SK-N-SH treated with all-trans-retinoic acid at 6 μM for 48 hours (cell line): ENCODE data around the gene ABCG5.

ENCODE experiments used
- ATAC-seq: fragments of 200-7000 bp; cut with Tn5 transposase; 3 replicates; pipeline ENCODE4 v1.9.1; 2020; ENCODE audit warnings: mild to moderate bottlenecking, moderate library complexity
- BACH2 ChIP-seq: fragments of 250-450 bp; sonication (Bioruptor Pico); IDR thresholded peaks from 2 replicates; pipeline ENCODE4 v1.9.0; 2021; ENCODE audit warnings: mild to moderate bottlenecking, borderline replicate concordance
- CSDC2 ChIP-seq: fragments of 250-450 bp; sonication (Bioruptor Pico); IDR thresholded peaks from 2 replicates; pipeline ENCODE4 v1.5.0; 2020; ENCODE audit warnings: mild to moderate bottlenecking, moderate library complexity
- ESRRG ChIP-seq: fragments of 250-450 bp; sonication (Bioruptor Pico); IDR thresholded peaks from 2 replicates; pipeline ENCODE4 v1.6.1; 2021; ENCODE audit warnings: mild to moderate bottlenecking
- GLIS3 ChIP-seq: fragments of 250-450 bp; sonication (Bioruptor Pico); IDR thresholded peaks from 2 replicates; pipeline ENCODE4 v1.5.0; 2020; ENCODE audit warnings: mild to moderate bottlenecking, moderate library complexity
- ISL1 ChIP-seq: fragments of 250-450 bp; sonication (Bioruptor Pico); IDR thresholded peaks from 2 replicates; pipeline ENCODE4 v2.1.2; 2022; ENCODE audit warnings: mild to moderate bottlenecking, moderate library complexity
- OSR1 ChIP-seq: fragments of 250-450 bp; sonication (Bioruptor Pico); IDR thresholded peaks from 2 replicates; pipeline ENCODE4 v1.8.0; 2022; ENCODE audit warnings: moderate library complexity, mild to moderate bottlenecking, inconsistent platforms
- PPARA ChIP-seq: fragments of 250-450 bp; sonication (Bioruptor Pico); IDR thresholded peaks from 2 replicates; pipeline ENCODE4 v1.5.0; 2020; ENCODE audit warnings: mild to moderate bottlenecking, borderline replicate concordance
- RARB ChIP-seq: fragments of 250-450 bp; sonication (Bioruptor Pico); IDR thresholded peaks from 2 replicates; pipeline ENCODE4 v1.8.0; 2021; ENCODE audit warnings: mild to moderate bottlenecking, moderate library complexity
- TOX ChIP-seq: fragments of 250-450 bp; sonication (Bioruptor Pico); IDR thresholded peaks from 2 replicates; pipeline ENCODE4 v1.8.0; 2021; ENCODE audit warnings: mild to moderate bottlenecking, moderate library complexity, borderline replicate concordance
- ZC3H10 ChIP-seq: fragments of 250-450 bp; sonication (Bioruptor Pico); IDR thresholded peaks from 2 replicates; pipeline ENCODE4 v1.5.1; 2021; ENCODE audit warnings: mild to moderate bottlenecking, moderate library complexity
- ZFP3 ChIP-seq: fragments of 250-450 bp; sonication (Bioruptor Pico); IDR thresholded peaks from 2 replicates; pipeline ENCODE4 v1.5.0; 2020; ENCODE audit warnings: mild to moderate bottlenecking, moderate library complexity
- ZFP30 ChIP-seq: fragments of 450-650 bp; formaldehyde crosslinking; IDR thresholded peaks from 2 replicates; pipeline ENCODE4 v1.5.0; 2022; ENCODE audit warnings: mild to moderate bottlenecking, moderate library complexity
- ZNF565 ChIP-seq: fragments of 450-650 bp; formaldehyde crosslinking; conservative IDR thresholded peaks from 2 replicates; pipeline ENCODE4 v1.5.0; 2020; ENCODE audit warnings: low read depth, mild to moderate bottlenecking, moderate library complexity
- ZNF70 ChIP-seq: fragments of 450-650 bp; formaldehyde crosslinking; IDR thresholded peaks from 2 replicates; pipeline ENCODE4 v1.5.0; 2020; ENCODE audit warnings: mild to moderate bottlenecking, moderate library complexity
- ZNF8 ChIP-seq: fragments of 450-650 bp; formaldehyde crosslinking; IDR thresholded peaks from 2 replicates; pipeline ENCODE4 v1.5.0; 2020; ENCODE audit warnings: mild to moderate bottlenecking, moderate library complexity
- TF ChIP-seq, protein P1 (sequence below): fragments of 250-450 bp; sonication (Bioruptor Pico); IDR thresholded peaks from 2 replicates; pipeline ENCODE4 v1.5.0; 2020; ENCODE audit warnings: mild to moderate bottlenecking, moderate library complexity
- TF ChIP-seq, protein P2 (sequence below): fragments of 250-450 bp; sonication (Bioruptor Pico); IDR thresholded peaks from 2 replicates; pipeline ENCODE4 v1.5.1; 2021; ENCODE audit warnings: mild to moderate bottlenecking, moderate library complexity
- TF ChIP-seq, protein P3 (sequence below): fragments of 250-450 bp; sonication (Bioruptor Pico); IDR thresholded peaks from 2 replicates; pipeline ENCODE4 v1.8.0; 2020; ENCODE audit warnings: mild to moderate bottlenecking, moderate library complexity, borderline replicate concordance
- TF ChIP-seq, protein P4 (sequence below): fragments of 250-450 bp; sonication (Bioruptor Pico); IDR thresholded peaks from 2 replicates; pipeline ENCODE4 v1.5.1; 2020; ENCODE audit warnings: low read depth, mild to moderate bottlenecking, moderate library complexity
- TF ChIP-seq, protein P5 (sequence below): fragments of 250-450 bp; sonication (Bioruptor Pico); IDR thresholded peaks from 2 replicates; pipeline ENCODE4 v1.8.0; 2021; ENCODE audit warnings: low read depth, mild to moderate bottlenecking, moderate library complexity, borderline replicate concordance

ABCG5 gene

DNA sequence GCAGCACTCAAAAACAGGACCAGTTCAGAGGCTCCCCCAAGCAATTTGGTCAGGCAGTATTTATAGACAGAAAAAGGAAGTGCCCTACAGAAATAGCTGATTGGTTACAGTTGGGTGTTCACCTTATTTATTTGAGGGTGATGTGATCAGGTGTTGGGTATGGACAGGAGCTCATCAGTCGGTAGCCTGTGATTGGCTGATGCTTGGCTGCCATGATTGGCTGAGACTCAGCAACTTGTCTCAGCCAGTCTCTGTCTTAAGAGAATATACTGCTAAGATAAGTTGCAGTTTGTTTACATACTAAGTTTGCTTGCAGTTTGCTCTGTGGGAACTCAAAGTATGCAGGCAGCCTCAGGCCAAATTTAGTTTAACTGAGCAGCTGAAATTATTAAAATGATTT lies 9.6 kb upstream of the ABCG5 start:
- no peak for ATAC-seq
- TF ChIP-seq ISL1 (CRISPR knock-in tag) (no peak), ZC3H10 (no peak)

DNA sequence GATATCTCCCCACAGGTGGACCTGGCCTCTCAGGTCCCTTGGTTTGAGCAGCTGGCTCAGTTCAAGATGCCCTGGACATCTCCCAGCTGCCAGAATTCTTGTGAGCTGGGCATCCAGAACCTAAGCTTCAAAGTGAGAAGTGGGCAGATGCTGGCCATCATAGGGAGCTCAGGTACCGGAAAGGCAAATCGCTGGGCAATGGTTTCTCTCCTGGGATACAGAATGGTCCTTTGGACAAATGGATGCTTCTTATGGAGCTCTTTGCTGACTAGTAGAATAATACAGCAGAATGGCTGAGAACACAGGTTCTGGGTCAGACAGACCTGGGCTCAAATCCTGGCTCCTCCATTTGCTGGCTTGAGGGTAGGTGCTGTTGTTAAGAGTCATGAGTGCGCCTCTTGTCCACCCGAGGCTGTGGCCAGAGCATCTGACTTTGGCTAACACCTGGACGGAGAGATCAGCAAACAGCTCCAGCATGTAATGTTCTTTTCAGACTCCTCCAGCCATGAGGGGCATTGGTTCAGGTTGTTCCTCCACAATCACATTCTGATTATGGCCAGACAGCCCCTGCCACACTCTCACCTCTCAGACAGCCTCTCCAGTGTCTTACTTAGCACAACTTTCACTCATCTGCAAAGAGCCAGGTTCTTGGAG lies 7.6 kb upstream of the ABCG5 start:
- no peak for ATAC-seq
- TF ChIP-seq, protein P1, sequence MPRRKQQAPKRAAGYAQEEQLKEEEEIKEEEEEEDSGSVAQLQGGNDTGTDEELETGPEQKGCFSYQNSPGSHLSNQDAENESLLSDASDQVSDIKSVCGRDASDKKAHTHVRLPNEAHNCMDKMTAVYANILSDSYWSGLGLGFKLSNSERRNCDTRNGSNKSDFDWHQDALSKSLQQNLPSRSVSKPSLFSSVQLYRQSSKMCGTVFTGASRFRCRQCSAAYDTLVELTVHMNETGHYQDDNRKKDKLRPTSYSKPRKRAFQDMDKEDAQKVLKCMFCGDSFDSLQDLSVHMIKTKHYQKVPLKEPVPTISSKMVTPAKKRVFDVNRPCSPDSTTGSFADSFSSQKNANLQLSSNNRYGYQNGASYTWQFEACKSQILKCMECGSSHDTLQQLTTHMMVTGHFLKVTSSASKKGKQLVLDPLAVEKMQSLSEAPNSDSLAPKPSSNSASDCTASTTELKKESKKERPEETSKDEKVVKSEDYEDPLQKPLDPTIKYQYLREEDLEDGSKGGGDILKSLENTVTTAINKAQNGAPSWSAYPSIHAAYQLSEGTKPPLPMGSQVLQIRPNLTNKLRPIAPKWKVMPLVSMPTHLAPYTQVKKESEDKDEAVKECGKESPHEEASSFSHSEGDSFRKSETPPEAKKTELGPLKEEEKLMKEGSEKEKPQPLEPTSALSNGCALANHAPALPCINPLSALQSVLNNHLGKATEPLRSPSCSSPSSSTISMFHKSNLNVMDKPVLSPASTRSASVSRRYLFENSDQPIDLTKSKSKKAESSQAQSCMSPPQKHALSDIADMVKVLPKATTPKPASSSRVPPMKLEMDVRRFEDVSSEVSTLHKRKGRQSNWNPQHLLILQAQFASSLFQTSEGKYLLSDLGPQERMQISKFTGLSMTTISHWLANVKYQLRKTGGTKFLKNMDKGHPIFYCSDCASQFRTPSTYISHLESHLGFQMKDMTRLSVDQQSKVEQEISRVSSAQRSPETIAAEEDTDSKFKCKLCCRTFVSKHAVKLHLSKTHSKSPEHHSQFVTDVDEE (CRISPR knock-in tag), result no peak
- no peak for TF ChIP-seq OSR1 (CRISPR knock-in tag)
- TF ChIP-seq RARB (CRISPR knock-in tag), result no peak
- TF ChIP-seq, protein P2, sequence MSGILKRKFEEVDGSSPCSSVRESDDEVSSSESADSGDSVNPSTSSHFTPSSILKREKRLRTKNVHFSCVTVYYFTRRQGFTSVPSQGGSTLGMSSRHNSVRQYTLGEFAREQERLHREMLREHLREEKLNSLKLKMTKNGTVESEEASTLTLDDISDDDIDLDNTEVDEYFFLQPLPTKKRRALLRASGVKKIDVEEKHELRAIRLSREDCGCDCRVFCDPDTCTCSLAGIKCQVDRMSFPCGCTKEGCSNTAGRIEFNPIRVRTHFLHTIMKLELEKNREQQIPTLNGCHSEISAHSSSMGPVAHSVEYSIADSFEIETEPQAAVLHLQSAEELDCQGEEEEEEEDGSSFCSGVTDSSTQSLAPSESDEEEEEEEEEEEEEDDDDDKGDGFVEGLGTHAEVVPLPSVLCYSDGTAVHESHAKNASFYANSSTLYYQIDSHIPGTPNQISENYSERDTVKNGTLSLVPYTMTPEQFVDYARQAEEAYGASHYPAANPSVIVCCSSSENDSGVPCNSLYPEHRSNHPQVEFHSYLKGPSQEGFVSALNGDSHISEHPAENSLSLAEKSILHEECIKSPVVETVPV (CRISPR knock-in tag), result no peak
- TF ChIP-seq ZNF8 (CRISPR knock-in tag), result no peak
- TF ChIP-seq ZFP30 (CRISPR knock-in tag), result no peak
- TF ChIP-seq, protein P3, sequence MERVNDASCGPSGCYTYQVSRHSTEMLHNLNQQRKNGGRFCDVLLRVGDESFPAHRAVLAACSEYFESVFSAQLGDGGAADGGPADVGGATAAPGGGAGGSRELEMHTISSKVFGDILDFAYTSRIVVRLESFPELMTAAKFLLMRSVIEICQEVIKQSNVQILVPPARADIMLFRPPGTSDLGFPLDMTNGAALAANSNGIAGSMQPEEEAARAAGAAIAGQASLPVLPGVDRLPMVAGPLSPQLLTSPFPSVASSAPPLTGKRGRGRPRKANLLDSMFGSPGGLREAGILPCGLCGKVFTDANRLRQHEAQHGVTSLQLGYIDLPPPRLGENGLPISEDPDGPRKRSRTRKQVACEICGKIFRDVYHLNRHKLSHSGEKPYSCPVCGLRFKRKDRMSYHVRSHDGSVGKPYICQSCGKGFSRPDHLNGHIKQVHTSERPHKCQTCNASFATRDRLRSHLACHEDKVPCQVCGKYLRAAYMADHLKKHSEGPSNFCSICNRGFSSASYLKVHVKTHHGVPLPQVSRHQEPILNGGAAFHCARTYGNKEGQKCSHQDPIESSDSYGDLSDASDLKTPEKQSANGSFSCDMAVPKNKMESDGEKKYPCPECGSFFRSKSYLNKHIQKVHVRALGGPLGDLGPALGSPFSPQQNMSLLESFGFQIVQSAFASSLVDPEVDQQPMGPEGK (CRISPR knock-in tag), result no peak
- no peak for TF ChIP-seq ZNF565 (CRISPR knock-in tag)
- no peak for TF ChIP-seq ZNF70 (CRISPR knock-in tag)
- TF ChIP-seq ZC3H10, result no peak
- TF ChIP-seq, protein P4, sequence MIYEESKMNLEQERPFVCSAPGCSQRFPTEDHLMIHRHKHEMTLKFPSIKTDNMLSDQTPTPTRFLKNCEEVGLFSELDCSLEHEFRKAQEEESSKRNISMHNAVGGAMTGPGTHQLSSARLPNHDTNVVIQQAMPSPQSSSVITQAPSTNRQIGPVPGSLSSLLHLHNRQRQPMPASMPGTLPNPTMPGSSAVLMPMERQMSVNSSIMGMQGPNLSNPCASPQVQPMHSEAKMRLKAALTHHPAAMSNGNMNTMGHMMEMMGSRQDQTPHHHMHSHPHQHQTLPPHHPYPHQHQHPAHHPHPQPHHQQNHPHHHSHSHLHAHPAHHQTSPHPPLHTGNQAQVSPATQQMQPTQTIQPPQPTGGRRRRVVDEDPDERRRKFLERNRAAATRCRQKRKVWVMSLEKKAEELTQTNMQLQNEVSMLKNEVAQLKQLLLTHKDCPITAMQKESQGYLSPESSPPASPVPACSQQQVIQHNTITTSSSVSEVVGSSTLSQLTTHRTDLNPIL (CRISPR knock-in tag), result no peak
- TF ChIP-seq ESRRG (CRISPR knock-in tag), result no peak
- no peak for TF ChIP-seq ZFP3 (CRISPR knock-in tag)
- no peak for TF ChIP-seq TOX (CRISPR knock-in tag)
- TF ChIP-seq, protein P5, sequence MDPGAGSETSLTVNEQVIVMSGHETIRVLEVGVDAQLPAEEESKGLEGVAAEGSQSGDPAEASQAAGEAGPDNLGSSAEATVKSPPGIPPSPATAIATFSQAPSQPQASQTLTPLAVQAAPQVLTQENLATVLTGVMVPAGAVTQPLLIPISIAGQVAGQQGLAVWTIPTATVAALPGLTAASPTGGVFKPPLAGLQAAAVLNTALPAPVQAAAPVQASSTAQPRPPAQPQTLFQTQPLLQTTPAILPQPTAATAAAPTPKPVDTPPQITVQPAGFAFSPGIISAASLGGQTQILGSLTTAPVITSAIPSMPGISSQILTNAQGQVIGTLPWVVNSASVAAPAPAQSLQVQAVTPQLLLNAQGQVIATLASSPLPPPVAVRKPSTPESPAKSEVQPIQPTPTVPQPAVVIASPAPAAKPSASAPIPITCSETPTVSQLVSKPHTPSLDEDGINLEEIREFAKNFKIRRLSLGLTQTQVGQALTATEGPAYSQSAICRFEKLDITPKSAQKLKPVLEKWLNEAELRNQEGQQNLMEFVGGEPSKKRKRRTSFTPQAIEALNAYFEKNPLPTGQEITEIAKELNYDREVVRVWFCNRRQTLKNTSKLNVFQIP (CRISPR knock-in tag), result no peak
- TF ChIP-seq CSDC2 (CRISPR knock-in tag), result no peak

DNA sequence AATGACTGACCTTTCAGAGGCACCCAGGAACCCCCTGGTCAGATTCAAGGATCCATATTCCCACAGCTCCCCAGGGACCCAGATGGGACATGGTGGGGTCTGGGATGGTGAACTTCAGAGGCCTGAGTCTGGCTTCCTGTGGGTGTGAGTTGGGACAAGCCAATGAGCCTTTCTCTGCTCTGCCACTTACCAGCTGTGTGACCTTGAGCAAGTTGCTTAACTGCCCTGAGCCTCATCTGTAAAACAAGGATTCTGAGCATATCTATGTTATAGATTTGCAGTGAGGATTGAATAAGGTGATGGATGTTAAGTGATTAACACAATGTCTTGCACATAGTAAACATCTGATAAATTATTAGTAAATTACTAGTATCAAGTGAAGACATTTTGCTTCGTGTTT lies 6.5 kb upstream of the ABCG5 start:
- TF ChIP-seq ZNF565 (CRISPR knock-in tag) (no peak), GLIS3 (CRISPR knock-in tag) (no peak), ZNF70 (CRISPR knock-in tag) (no peak), BACH2 (CRISPR knock-in tag) (no peak), PPARA (CRISPR knock-in tag) (no peak), ZC3H10 (no peak)
- TF ChIP-seq, protein P2 (CRISPR knock-in tag), result no peak
- TF ChIP-seq, protein P3 (CRISPR knock-in tag), result no peak
- ATAC-seq, result no peak
